ENCODE results near the gene KRTCAP2.
"Not testable (repeated sequence)": the region's sequence is repeated elsewhere in the genome, so short reads cannot be mapped to it uniquely, and the experiment has no call there.

KRTCAP2 gene

GRCh38 chr1:155196893-155197638 is 24.0 kb upstream of the KRTCAP2 start:
- no peak overlapping the region for H2AFZ ChIP-seq
- H3K9ac ChIP-seq: no peak overlapping the region
- H3K27ac ChIP-seq: no peak overlapping the region

GRCh38 chr1:155196103-155196892 is 23.2 kb upstream of the KRTCAP2 start:
- Histone ChIP-seq H3K4me3 (ENCODE audit: low read depth, low read length) (no peak overlapping the region), H3K27me3 (ENCODE audit: control insufficient read depth, insufficient read depth, low read length) (no peaks in the 10 kb centered on the region), H3K4me1 (no peaks in the 10 kb centered on the region), H3K9ac (no peak overlapping the region), H3K27ac (no peak overlapping the region), H3K9me3 (ENCODE audit: control insufficient read depth, low read length) (no peaks in the 10 kb centered on the region), H2AFZ (no peak overlapping the region), H3K4me2 (ENCODE audit: low read length) (no peak overlapping the region), H3K36me3 (ENCODE audit: control insufficient read depth, insufficient read depth, low read length) (no peaks in the 10 kb centered on the region), H3K79me2 (no peaks in the 10 kb centered on the region)
- TF ChIP-seq CTCF (IDR thresholded peaks at IDR 0.05): no peak

More at GRCh38 chr1:155196893-155197638, 24.0 kb upstream of the KRTCAP2 start:
- Histone ChIP-seq H3K4me3 (ENCODE audit: low read depth, low read length) (no peak overlapping the region), H3K4me1 (no peaks in the 10 kb centered on the region), H3K36me3 (ENCODE audit: control insufficient read depth, insufficient read depth, low read length) (no peaks in the 10 kb centered on the region), H3K9me3 (ENCODE audit: control insufficient read depth, low read length) (no peaks in the 10 kb centered on the region), H3K79me2 (no peaks in the 10 kb centered on the region), H3K4me2 (ENCODE audit: low read length) (no peak overlapping the region), H3K27me3 (ENCODE audit: control insufficient read depth, insufficient read depth, low read length) (no peaks in the 10 kb centered on the region)
- TF ChIP-seq CTCF (IDR thresholded peaks at IDR 0.05): no peak

DNA sequence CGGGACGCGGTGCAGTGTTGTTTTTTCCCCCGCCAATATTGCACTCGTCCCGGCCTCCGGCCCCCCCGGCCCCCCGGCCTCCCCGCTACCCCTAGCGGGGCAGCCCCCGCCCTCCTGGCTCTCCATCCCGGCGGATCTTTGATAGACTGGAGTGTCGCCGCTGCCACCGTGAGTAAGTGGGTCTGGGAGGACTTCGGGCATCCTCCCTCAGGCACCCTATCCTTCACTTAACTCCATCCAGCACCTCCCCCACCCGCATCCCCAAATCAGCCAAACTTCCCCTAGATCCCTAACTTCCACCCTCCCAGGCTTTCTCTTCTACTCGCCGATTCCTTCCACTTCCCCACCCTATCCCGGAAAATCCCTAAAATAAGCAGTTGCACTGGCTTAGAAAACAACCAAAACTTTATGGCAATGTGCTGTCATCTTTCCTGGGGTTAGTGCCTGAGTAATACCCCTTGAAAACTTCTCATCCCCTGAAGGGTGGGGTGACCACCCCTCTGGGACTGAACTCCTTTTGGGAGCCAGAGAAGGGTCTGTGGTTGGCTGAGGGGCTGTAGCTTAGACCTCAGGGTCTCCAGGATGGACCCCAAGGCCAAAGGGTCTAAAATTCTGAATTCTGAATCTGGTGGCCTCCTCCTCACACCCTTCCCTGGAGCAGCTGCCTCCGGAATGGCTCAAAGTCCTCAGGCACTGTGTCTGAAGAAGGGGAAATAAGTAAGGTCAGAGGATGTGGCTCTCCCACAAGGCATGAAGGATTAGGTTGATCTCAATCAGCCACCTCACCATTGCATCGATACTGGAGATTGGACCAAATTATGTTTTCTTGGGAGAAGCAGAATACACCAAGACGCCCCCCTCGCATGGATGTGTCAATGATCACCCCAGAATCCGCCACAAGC is 22.3 kb upstream of the KRTCAP2 start:
- TF ChIP-seq CTCF (IDR thresholded peaks at IDR 0.05): no peak
- no peaks in the 10 kb centered on the region for H3K79me2 ChIP-seq
- peak overlapping the region; percentile 36 for H3K27ac ChIP-seq
- peak overlapping the region; percentile 98 for H3K4me2 ChIP-seq (ENCODE audit: low read length)
- H3K9ac ChIP-seq: no peak overlapping the region
- H3K27me3 ChIP-seq (ENCODE audit: control insufficient read depth, insufficient read depth, low read length): no peaks in the 10 kb centered on the region
- no peaks in the 10 kb centered on the region for H3K4me1 ChIP-seq
- H2AFZ ChIP-seq: no peak overlapping the region
- no peaks in the 10 kb centered on the region for H3K9me3 ChIP-seq (ENCODE audit: control insufficient read depth, low read length)
- H3K4me3 ChIP-seq (ENCODE audit: low read depth, low read length): peak overlapping the region; percentile 70
- H3K36me3 ChIP-seq (ENCODE audit: control insufficient read depth, insufficient read depth, low read length): no peaks in the 10 kb centered on the region

GRCh38 chr1:155193991-155194240 is 20.8 kb upstream of the KRTCAP2 start:
- not testable (repeated sequence) for H3K9me3 ChIP-seq (ENCODE audit: control insufficient read depth, low read length); H3K9ac ChIP-seq; H3K79me2 ChIP-seq; H3K4me1 ChIP-seq; H3K27me3 ChIP-seq (ENCODE audit: control insufficient read depth, insufficient read depth, low read length); H3K36me3 ChIP-seq (ENCODE audit: control insufficient read depth, insufficient read depth, low read length)
- Histone ChIP-seq H3K4me2 (ENCODE audit: low read length) (peak overlapping the region; percentile 98), H3K4me3 (ENCODE audit: low read depth, low read length) (peak overlapping the region; percentile 70), H3K27ac (peak overlapping the region; percentile 53), H2AFZ (peak overlapping the region; percentile 66)

All from parathyroid adenoma (tissue), 2 donors.